Epidermal melanocyte (primary cell): Measurements from ENCODE around the gene KCNMA1.

Source experiments
- DNase-seq: peaks from one replicate; pipeline ENCODE4 v3.0.0; 2011; ENCODE audit warnings: low spot score; ENCODE audit not compliant: insufficient read length

KCNMA1 gene

DNA sequence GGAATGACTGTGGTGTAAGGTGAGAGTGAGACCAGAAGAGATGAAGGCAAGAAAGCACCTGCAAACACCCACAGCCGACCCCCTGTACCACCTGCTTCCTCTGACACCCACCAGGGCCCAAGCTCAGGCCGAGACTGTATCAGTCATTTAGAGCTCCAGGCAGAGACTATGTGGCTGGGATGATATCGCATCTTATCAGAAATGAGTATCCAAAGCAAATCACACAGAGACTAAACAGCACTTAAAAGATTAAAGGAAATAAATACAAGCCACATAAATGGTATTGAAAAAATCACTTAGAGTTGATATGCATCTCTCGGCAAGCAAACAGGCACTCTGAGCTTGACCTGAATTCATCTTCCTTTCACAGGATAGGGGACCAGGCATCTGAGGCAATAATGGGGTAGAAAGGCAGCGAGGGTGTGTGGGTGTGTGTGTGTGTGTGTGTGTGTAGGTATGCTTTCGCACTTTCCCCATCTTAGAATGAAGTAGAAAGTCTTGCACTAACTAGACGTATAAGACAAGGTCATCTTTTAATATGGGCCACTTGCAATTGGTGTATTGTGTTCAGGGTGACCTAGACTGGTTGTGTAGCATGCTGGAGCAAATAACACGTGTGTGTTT is 665.9 kb downstream of the KCNMA1 start:
- DNase-seq, result no peak

GRCh38 chr10:76970711-76971519 is 666.7 kb downstream of the KCNMA1 start:
- DNase-seq, result no peak

DNA sequence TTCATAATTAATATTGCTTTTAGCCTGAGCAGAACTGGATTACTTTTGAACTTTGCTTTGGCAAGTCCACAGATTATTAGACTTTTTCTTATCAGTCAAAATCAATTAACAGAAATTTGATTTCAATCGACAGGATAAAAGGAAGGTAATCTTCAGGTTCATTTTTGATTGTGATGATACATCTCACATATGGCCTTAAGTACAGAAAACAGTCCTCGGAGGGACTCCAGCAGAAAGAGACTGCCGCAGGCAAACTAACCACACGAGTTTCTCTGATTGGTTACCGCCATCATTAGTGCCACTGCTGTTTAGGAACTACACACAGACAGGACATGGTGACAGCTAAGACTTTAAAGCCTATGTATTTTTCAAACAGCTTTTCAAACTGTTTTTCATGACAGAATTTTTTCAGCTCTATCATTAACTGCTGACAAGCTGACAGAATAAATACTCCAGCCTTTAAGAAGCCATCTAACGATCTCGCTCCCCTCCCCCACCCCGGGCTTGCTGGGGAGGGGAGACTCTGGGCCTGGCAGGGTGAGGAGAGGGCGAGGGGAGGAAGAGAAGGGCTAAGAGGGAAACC is 668.2 kb downstream of the KCNMA1 start:
- no peak for DNase-seq

- DNase-seq, result no peak
Observed at GRCh38 chr10:76968483-76968882, 669.1 kb downstream of the KCNMA1 start.

DNA sequence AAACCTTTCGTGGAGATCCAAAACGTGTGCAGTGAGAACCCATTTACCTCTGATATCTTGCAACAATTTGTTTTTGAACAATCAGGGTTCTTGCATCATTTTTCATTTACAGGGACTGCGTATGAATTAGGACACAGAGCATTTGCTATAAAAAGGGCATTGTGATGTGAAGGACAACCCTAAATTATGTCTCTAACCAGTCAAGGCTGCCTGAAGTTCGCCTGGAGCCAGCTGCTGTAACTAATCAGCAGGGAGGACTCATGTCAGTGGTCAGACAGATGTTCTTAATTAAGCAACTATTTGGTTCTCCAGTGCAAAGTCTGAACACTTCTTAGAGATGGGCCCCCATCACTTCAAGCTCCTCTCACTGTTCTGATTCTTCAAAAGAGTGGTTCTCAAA is 674.8 kb downstream of the KCNMA1 start:
- peak; percentile 63 for DNase-seq

DNA sequence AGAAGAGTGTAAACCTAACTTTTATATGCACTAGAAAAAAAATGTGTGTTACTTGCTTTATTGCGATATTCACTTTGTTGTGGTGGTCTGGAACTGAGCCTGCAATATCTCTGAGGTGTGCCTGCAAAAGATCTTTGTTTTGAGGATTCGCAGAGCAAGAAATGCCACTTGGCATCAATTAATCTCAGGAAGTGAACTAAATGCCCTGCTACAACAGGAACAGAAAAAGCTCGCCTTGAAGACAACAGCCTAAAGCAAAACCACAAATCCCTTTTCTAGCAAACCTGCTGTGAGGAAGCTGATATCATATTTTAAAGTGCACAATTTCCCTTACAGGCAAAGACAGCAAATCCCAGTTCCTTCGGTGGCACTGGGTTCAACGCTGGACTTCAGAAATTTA is 675.8 kb downstream of the KCNMA1 start:
- no peak for DNase-seq

DNA sequence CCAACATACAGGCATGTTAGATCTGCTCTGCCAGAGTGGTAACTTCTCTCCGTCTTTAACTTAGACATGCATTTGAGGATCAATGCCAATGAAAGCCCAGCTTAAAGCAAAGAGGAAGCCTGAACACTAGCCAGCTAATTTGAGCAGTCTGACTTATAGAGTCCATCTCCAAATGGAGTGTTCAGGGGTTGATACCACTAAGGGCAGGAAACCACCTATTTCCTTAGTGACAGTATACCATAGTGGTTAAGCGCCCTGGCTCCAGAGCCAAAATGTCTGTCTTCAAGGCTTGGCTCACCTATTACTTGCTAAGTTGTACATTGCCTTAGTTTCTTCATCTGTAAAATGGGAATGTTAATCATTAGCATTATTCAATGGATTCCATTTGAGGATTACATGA is 678.5 kb downstream of the KCNMA1 start:
- DNase-seq, result no peak

GRCh38 chr10:76954838-76955237 is 682.8 kb downstream of the KCNMA1 start:
- DNase-seq, result no peak

DNA sequence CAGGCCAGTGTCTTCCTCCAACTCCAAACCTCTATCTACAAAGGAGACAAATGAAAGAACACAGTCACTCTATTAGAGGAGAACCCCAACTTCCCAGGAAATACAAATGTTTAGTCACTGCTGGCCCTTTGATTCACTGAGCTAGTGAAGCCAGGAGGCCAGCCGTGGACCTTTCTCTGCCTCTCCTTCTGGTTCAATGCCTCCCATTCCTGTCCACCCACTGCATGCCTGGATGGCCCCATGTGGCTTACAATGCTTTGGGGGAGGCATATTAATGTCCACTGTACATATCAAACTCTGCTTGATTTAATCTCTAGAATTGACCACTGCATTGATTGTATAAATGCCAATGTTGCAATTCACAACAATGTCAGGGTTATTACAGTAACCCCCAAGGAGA is 687.3 kb downstream of the KCNMA1 start:
- DNase-seq, result no peak

GRCh38 chr10:76946270-76946669 is 691.3 kb downstream of the KCNMA1 start:
- no peak for DNase-seq

- DNase-seq, result no peak
Observed at GRCh38 chr10:76945166-76945565, 692.4 kb downstream of the KCNMA1 start.

- no peak for DNase-seq
Observed at GRCh38 chr10:76944640-76945039, 693.0 kb downstream of the KCNMA1 start.

DNA sequence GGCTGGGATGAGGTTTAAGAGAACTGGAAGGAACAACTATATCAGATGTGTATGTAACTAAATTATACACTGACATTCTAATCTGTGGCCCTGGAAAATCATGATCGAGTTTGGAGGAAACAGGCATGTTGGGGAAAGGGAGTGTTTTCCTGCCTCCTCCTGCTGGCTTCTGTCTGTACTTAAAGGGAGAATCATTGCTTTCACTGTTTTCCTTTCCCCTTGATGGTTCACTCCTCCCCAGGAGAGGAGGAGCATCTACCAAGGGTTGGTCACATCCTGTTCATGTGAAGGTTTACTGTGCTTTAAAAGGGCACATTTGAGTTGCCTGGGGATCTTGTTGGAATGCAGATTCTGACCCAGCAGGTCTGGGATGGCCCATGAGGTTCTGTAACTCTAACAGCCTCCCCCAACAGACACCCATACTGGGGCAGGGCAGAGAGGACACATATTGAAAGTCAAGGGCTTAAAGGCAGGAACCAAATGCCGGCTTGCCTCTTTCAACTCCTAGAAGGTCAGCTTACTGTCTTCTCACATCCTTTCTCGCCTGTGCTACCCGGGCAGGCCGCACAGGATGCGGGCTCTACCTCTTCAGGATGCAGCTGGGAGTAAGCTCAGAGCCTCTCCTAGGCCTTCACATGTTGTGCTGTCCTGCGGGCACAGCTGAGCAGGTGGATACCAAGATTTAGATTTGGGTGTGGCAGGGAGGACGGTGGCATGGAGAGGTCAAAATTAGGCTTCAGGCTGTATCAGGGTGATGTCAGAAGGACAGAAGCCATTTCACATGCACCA is 694.8 kb downstream of the KCNMA1 start:
- DNase-seq, result no peak

- no peak for DNase-seq
Observed at GRCh38 chr10:76939933-76940468, 697.6 kb downstream of the KCNMA1 start.

DNA sequence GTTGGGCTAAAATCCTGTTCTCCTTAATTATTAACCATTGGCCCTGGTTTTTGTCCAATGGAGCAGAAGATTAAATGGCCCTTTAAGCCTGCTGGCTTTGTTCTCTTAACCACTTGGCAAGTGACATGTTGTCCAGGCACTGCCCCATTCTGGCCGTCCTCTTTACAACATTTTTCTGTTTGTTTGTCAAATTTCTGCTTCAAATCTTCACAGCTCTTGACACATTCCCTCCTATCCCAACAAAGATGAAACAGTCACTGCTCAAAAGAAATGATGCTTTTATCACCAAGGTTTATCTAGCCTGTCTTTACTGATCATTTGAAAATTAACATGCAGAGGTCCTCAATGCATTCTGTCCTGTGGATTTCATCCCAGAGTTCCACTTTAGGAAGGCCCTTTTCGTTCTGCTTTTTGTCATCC is 700.4 kb downstream of the KCNMA1 start:
- no peak for DNase-seq

- no peak for DNase-seq
Observed at GRCh38 chr10:76935941-76936613, 701.5 kb downstream of the KCNMA1 start.

DNA sequence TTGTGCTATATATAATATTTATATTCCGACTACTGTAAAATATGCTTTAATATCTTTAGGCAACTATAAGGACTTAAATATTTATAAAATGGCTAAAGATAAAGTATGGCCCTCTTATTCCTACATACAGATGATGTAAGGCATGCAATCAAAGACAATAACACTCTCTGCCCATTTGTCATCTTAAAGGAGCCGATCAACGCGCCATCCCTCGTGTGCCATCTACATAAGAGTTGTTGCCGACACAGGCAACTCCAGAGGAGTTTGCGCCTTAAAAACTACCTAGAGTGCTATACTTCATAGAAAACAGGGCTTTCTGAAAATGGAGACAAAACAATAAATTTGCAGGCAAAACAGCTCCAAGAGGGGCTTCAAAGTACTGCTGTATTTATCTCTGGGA is 709.0 kb downstream of the KCNMA1 start:
- DNase-seq, result no peak

DNA sequence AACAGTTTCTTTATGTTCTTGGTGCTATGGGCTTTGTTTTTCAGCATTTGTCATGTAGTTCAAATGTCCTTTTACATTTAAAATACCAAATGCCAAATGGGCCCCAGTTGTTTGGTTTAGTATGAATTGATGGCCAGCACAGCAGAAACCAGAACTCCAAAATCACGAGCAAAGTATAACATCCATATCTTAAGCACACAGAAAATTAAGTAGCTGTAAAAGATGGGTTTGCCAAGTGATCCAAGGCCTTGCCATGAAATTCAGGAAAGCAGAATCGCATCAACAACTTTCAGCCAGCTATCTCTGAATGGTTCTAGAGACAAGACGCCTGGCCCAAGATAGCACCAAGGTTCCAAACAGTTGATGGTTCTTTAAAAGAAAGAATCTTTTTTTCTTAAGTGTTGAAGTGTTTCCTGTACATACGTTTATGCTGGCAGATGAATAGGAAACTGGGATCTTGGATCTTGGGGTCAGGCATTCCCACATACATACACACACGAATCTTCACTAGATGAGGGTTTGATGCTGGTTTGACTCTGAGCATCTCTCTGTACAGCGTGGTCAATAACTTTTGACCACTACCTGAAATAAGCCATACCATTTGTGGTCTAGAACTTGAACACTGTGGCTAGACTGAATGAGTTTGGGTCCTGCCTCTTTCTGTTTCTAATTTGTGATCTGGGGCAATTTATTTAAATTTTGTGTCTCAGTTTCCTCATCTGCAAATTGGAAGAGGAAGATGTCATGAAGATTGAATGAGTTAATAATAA is 711.8 kb downstream of the KCNMA1 start:
- DNase-seq, result no peak

GRCh38 chr10:76922666-76923065 is 714.9 kb downstream of the KCNMA1 start:
- DNase-seq, result no peak

DNA sequence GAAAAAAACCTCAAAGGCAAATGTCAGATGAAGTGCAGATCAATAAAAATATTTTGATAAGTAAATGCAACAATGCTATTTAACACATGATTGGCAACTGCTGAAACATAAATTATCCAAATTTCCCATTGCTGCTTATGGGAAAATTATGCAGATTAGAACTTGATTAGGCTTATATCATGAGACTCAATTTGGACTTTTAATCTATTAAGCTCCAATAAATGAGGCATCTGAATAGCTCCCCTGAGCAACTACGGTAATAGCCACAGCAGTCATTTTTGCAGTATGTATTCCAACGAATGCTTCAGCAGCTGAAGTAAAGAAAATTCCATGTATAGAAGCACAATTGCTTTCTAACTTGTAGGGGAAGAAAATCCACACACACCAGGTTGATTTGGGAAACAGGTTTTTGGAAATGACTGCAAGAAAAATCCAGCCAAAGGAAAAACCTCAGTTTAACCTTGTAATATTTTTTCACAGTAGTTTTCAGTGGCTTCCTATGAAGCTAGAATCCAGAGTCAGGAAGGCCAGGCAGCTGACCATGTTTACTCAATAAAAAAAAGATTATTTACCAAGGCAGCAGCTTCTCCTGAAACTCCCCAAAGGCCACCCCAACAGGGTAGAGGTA is 716.1 kb downstream of the KCNMA1 start:
- DNase-seq, result no peak
